Stimulated activated CD4-positive, alpha-beta T cell treated with anti-CD3 and anti-CD28 coated beads, Interleukin-2, amount 100 ng/mL, for 4 hours (primary cell): Measurements from ENCODE around the gene CX3CR1.
"Not testable (repeated sequence)": the region's sequence is repeated elsewhere in the genome, so short reads cannot be mapped to it uniquely, and the experiment has no call there.

Experiments
- DNase-seq: peaks from one replicate; pipeline ENCODE4 v3.0.0-alpha.2; 2020; ENCODE audit warnings: low read depth

Gene CX3CR1, protein sequence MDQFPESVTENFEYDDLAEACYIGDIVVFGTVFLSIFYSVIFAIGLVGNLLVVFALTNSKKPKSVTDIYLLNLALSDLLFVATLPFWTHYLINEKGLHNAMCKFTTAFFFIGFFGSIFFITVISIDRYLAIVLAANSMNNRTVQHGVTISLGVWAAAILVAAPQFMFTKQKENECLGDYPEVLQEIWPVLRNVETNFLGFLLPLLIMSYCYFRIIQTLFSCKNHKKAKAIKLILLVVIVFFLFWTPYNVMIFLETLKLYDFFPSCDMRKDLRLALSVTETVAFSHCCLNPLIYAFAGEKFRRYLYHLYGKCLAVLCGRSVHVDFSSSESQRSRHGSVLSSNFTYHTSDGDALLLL

DNA sequence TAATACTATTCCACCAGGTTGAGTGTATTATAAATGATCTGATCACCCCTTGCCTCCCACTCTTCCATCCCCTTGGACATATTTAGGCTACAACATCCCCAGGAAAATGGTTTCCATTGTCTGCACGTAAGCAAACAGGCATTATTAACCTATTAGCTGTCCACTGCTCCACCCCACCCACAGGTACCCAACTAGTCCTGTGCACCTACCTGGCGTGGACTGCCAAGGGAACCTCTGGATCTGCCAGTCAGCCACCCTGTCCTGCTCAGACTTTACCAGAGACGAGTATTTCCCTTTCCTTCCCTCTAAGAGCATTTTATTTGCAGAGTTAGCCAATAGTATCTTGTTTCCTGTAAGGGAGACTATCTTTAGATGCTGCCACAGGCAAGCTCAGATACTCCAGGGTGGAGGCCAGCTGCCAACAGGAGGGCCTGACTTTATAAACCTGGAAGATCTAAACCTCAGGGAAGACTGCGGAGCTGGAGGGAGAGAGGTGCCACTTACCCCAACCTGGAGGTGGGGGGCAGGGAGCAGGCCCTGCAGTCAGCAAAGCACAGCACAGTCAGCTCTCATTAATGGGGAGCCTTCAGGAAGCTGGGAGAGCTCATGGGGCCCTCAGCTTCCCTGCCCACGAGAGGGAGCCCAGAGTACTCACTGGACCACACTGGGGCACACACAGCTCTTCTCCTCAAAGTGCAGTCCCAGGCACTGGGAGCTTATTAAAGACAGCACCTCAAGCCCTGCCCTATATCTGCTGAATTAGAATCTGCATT, at the start of gene CX3CR1:
Gene CX3CR1, minus strand, starts transcription at position 292 of the 773 bp plus-strand sequence. CDS start 13,527 bp downstream, outside the sequence.
- DNase-seq, result no peak

DNA sequence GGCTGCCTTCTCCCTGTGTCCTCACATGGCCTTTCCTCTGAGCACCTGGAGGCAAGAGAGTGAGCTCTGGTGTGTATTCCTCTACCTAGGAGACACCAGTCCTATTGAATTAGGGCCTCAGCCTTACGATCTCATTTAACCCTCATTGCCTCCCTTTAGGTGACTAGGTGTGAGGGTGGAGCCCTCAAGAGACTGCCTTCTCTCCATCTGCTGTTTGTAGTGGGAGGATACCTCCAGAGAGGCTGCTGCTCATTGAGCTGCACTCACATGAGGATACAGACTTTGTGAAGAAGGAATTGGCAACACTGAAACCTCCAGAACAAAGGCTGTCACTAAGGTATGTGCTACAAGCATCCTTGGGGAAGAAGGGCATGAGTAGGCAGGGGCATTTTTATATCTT, 49.7 kb upstream of the CX3CR1 start, which contains the start of gene CCR8:
Gene CCR8, plus strand, starts transcription at position 217 of the 400 bp plus-strand sequence. CDS start 2,623 bp downstream, outside the sequence.
- no peak for DNase-seq

DNA sequence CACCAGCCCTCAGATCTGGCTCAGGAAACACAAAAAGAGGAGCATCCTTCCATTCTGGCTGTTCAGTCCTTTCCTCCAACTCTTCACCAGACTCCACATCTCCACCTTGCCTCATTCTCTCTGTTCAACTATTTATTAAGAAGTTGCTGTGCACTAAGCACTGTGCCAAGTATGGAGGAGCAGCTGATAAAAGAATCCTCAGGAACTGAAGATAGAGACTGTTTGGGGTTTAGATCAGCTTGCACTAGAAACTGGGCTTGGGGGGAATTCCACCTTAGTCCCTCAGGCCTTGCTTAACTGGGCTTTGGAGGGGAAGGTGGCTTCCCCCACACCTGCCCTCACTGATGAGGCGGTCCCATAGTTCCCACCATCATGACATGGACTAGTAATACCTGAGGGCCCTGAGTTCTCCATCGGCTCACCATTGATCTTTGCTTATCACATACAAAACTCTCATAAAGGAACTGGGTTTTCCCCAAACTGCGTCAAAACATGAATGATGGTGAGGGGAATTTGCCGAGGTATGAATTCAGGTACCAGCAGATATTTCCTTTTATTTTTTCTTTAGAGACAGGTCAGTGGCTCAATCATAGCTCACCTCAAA, 48.0 kb upstream of the CX3CR1 start:
- no peak for DNase-seq

DNA sequence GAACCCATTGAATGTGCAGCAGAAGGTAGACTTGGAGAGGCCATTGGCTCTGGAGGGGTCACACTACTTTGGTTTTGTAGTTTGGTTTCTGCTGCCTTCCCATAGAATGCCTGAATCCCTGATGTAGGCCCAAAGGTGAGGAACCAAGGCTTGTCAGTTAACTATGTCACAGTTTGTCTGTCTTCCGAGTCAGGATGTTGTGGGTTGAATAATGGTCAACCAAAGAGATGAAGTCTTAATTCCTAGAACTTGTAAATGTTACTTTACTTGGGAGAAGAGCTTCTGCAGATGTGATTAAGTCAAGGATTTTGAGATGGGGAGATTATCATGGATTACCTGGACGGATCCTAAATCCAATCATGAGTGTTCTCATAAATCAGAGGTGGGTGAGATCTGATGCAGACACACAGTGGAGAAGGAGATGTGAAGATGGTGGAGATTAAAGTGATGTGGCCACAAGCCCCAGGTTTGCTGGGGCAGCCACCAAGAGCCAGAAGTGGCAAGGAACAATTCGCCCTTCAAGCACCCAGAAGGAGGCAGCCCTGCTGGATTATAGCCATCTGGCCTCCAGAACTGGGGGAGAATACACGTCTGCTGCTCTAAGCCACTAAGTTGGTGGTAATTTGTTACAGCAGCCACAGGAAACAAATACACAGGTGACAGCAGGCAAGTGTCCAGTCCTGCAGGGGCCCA, 47.4 kb upstream of the CX3CR1 start:
- no peak for DNase-seq

DNA sequence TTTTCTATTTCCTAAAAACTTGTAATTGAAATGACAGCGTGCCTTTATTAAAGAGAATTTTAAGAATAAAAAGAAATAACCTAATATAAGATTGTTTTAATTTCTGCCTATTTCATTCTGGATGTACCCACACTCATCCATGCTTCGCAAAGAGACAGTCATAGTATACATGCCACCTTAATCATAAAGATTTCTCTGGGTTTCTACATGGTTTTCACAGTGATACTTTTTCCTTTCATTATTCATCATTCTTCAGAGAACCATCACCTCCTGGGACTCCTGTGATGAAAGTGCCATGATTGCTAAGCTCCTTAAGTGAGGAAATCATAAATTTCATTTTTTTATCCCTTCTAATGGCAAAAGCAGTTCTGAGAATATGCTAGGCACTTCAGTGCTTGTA, 45.4 kb upstream of the CX3CR1 start:
- no peak for DNase-seq

DNA sequence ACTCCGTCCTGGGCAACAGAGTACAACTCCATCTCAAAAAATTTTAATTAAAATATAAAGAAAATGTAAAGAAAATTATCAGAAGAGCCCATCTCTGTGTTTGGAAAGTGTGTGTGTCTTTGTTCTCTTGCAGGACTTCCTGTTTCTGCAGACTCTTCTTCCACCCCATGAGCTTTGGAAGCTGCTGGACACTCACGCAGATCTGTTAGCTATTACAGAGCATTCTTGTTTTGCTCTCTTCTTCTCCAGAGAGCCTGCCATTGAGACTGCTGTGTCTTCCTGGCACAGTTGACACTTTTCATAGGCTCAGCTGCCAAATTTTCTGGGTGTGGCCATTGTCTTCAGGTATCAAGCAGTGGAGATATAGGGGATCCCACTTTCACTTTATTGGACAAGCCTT, 43.7 kb upstream of the CX3CR1 start:
- DNase-seq, result no peak

DNA sequence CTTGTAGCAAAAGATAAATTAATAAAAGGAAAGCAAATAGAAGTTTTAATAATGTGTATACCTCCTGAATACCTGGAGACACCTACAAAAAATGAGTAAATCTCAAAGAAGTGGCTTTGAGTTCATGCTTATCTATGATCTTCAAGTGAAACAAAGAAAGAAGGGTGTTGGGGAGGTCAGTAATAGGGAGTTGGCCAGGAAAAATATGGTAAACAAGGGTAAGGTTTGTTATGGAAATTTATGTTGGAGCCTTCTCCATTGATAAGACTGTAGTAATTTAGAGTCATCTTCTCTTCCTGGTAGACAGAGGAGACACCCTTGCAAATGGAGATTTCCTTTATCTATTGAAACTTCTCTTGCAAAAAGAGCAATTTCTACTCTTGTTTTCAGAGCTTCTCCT, 43.1 kb upstream of the CX3CR1 start:
- DNase-seq, result no peak

DNA sequence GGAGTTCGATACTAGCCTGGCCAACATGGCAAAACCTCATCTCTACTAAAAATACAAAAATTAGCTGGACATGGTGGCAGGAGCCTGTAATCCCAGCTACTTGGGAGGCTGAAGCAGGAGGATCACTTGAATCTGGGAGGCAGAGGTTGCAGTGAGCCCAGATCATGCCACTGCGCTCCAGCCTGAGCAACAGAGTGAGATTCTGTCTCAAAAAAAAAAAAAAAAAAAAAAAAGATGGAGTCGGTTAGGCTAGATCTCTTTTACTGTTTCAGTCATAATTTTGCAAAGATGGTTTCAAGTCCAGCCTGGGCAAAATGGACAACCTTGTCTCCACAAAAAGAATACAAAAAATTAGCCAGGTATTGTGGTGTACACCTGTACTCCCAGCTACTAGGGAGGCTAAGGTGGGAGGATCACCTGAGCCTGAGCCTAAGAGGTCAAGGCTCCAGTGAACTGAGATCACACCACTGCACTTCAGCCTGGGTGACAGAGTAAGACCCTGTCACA, 42.4 kb upstream of the CX3CR1 start:
- not testable (repeated sequence) for DNase-seq

DNA sequence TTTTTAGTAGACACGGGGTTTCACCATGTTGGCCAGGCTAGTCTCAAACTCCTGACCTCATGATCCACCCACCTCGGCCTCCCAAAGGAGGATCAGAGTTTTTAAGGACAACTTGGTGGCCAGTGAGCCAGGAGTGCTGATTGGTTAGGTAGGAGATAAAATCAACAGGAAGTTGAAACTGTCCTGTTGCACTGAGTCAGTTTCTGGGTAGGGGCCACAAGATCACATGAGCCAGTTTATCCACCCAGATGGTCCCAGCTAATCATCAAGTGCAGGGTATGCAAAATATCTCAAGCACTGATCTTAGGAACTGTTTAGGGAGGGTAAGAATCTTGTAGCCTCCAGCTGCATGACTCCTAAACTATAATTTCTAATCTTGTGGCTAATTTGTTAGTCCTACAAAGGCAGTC, 41.7 kb upstream of the CX3CR1 start:
- DNase-seq, result not testable (repeated sequence)

DNA sequence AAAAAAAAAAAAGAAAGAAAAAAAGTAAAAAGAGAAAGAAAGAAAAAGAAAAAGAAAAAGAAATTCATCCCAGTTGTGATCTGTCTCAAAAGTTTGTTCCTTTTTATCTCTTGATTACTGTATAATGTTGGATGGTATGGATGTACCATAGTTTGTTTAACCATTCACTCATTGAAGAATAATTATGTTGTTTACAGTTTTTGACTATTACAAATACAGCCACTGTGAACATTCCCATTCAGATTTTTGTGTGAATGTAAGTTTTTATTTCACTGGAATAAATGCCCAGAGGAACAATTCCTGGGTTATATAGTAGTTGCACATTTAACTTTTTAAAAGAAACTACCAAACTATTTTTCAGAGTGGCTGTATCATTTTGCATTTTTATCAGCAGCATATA, 39.4 kb upstream of the CX3CR1 start:
- no peak for DNase-seq

DNA sequence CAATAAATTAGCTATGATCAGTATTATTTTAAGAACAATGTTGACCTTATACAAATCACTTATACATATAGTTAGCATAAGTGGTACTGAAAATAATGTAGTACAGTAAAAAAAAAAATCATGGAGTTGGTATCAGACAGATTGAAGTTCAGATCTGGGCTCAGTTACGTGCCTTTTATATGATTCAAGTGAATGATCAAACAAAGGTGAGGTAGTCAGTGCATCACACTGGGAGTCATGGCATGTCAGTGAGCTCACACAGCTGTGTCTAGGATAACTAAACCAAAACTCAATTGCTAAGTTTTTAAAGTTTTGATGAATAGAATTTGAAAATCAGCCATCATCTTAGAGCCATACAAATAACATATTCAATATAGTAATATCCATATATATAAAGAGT, 38.5 kb upstream of the CX3CR1 start:
- DNase-seq, result no peak

DNA sequence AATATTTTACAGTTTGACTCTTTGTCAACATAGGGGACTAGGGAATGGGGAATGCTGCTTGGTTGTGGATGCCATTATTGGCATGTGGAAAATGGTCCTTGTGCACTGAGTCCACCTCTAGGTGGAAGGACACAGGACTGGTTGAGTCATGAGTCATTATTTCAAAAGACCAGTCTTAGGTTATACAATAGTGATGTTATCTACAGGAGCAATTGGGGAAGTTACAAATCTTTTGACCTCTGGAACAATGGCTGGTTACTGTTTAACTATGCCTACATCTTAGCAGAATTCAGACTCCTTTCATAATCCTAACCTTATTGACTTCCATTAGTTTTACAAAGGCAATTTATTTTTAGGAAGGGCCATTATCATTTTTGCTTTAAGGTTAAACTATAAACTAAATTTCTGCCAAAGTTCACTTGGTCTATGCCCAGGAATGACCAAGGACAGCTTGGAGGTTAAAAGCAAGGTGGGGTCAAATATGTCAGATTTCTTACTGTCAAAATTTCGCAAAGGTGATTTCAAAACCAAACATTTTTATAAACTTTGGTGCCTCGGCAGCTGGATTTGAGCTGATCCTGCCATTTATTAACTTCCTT, 37.8 kb upstream of the CX3CR1 start:
- no peak for DNase-seq

DNA sequence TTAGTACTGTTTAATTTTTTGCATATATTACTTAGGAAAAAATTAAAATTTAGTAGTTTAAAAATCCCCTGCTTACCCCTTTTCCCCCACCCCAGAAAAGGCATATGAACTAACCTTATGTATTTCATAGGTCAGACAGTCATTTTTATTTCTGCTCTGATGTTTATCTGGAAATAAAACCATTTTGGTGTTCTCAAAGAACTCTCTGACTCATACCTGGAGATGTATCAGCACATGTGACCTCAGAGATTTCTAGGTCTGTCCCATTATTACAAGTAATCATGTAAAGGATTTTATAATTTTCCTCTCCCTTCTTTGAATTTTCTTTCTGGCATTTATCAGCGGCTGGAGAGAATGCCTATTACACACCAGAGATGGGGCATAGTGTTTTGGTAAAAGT, 35.6 kb upstream of the CX3CR1 start:
- no peak for DNase-seq

DNA sequence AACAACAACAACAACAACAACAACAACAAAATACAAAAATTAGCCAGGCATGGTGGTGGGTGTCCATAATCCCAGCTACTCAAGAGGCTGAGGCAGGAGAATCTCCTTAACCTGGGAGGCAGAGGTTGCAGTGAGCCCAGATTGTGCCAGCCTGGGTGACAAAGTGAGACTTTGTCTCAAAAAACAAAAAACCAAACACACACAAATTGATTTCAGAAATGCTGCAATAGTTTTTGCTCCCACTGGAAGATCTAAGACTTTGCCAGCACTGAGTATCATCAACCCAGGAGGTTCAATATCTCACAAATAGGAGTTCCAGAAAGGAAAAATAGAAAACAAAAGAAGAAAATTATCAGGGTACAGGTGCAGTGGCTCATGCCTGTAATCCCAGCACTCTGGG, 33.5 kb upstream of the CX3CR1 start:
- DNase-seq, result no peak

DNA sequence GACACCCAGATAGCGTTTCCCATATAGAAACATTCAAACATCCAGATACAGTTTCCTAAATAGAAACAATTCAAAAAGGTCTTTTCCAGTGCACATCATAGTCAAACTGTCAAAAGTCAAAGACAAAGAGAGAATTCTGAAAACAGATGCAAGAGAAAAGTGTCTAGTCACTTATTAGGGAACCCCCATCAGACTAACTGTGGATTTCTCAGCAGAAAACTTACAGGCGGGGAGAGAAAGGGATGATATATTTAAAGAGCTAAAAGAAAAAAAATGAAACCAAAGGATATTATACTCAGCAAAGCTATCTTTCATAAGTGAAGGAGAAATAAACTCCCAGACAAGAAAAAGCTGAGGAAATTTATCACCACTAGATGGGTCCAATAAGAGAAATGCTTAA, 22.3 kb upstream of the CX3CR1 start:
- DNase-seq, result no peak

DNA sequence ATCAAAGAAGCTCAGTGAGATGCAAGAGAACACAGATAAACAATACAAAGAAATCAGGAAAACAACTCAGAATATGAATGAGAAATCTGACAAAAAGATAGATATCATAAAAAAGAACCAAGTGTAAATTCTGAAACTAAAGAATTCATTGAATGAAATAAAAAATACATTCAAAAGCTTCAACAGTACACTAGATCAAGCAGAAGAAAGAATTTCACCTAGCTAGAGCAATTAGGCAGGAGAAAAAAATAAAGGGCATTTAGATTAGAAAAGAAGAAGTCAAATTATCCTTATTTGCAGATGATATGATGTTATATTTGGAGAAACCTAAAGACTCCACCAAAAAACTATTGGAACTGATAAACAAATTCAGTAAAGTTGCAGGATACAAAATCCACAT, 19.4 kb upstream of the CX3CR1 start:
- no peak for DNase-seq

DNA sequence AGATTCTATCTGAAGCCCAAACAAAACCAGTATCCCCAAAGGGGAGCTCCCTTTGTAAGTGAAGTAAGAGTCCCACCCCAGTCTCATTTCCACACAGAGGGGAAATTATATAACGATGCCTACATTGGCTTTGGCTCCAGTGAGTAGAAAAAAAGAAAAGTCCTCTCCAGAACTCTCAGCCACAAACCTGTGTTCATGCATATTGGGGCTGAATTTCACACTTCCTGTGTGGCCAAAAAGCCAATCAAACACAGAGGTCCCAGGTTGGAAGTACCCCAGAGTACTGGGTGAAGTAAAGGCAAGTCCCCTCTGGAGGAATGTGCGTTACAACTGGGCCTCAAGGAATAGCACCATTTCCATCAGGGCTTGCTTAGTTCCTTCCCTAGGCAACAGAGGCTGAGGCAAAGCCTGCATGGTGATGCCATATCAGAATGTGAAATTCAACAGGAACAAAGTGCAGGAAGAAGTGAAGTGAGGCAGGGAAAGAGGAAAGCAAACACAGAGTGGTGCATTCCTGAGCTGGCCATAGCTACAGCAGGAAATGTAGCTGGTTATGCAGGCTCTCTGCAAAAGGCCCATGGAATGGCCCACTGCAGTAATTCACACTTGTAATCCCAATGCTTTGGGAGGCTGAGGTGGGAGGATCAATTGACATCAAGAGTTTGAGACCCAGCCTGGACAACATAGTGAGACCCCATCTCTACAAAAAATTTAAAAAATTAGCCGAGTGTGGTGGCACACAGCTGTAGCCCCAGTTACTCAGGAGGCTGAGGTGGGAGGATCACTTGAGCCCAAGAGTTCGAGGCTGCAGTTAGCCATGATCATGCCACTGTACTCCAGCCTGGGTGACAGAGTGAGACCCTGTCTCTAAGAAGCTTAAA, 16.6 kb upstream of the CX3CR1 start:
- DNase-seq, result no peak

DNA sequence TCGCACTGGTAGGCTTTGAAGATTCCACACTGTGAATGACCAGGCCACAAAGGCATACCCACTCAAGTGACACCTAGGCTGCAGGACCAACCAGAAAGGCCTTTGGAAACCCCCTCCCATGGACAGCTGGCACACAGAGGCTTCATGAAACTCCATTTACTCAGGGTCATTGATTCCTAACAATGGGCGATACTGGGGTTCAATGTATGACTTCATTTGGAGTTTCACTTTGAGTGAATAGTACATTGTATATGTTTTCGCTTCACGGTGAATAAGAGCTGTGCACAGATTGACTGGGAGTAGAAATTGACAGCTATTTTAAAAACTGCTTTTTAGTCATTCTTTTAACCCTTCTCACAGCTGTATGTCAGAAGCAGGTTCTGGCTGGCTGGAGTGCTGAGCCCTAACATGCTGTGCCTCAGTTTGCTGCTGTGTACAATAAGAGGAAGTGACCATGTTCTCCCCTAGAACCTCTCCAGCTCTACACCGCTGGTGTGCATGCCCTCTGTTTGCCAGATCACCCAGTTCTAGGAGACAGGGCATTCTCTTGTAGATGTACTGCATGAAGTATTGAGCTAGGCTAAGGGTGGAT, 15.4 kb upstream of the CX3CR1 start:
- DNase-seq, result no peak

DNA sequence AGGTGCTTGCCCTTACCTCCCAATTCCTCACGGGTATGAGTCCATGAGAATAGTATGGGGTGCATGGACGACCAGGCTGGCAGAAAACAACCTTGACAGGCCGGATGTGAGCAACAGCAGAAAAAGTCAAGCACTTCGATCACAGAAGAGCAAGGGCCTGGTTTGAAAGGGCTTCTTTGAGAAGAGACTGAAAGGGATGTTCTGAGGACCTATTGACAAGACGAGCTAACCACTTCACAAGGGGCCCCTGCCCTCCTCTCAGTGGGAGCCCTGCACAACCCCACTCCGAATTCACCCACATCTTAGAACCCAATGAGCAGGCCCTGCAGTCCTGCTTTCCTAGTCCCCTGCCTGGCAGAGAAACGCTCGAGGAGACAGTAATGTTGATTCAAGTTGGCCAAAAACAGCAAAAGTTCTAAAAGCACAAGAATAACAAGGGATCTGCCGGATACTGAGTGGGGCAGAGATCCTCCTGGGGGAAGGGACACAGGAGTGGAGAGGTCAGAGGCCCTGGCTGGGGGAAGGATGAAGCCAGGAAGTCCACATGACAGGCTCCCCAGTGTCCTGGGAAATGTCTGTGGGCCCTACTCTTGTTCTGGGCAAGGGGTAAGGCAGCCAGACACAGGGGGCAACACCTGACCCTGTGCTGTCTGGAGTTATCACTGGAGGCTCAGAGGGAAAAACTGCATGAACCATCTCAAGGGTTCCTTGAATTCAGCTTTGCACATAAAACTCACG, 14.8 kb upstream of the CX3CR1 start:
- no peak for DNase-seq

DNA sequence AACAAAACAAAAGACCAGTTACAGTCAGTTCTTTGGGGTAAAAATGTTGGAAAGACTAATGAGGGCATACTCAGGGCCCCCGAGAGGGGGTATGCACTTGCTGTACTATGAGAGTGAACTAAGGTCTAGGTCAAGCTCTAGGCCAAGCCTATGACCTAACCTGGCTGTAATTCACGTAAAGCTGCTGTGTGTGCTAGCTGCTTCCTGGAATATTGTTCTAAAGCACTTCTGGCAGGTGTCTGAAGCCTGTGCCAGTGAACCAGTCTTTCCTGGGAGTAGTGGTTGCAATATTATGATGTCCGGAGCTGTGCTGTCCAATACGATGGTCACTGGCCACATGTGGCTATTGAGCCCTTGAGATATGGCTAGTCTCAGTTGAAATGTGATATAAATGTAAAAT, 13.1 kb upstream of the CX3CR1 start:
- DNase-seq, result no peak
